ENCODE data around the gene RNF123.

DNA sequence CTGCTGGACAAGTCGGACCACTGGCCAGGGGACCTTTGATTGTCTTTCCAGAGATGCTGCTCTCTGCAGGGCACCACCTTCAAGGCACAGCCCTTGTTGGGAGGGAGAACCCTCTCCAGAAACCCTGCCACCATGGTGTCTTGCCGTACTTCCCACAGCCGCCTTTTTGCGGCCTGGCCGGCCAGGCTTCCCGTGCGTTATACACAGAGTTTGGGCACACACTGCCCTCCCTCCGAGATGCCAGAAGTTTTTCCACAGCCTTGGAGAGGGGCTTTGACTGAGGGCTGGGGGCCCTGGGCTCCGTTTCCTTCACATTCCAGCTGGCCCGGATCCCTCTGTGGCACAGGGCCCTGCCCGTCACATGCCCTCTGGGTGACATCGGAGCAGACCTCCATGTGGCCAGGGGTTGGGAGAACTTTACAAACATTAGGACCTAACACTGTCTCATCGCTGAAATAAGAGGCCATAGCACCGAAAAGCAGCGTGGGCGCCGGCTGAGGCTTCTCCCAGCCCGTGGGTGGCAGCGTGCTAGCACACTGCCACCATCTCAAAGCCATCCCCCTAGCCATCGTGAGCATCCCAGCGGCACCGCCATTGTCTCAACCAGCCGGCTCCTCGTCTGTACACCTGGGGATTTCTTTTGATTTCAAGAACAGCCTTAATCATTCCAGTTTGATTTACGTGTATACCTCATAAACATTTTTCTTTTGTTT is 21.5 kb upstream of the RNF123 start:
- no peak for TF ChIP-seq POLR2A (IDR thresholded peaks at IDR 0.05; ENCODE audit: low read depth)
- TF ChIP-seq CTCF (IDR thresholded peaks at IDR 0.05), result no peak
- TF ChIP-seq POLR2AphosphoS5 (IDR thresholded peaks at IDR 0.05), result no peak

All from esophagus muscularis mucosa (tissue), 3 donors.